Fibroblast of the aortic adventitia (primary cell): Measurements from ENCODE around the gene ADAMTS12. TPM values are rescaled to one million over a fixed set of nuclear protein-coding genes. Genes with fewer than 3 reads are reported as not detected.
A peak's percentile ranks its signal among the peaks of the same experiment; 100 is the strongest.

Source experiments
- DNase-seq: peaks from one replicate; pipeline ENCODE4 v3.0.0-alpha.2; 2010; ENCODE audit warnings: low read depth
- H3K4me3 ChIP-seq: 2 replicates; pipeline ENCODE4 v1.5.1; 2011; ENCODE audit warnings: low read depth, mild to moderate bottlenecking, control low read depth, low read length, moderate library complexity
- CTCF ChIP-seq: IDR thresholded peaks from 2 replicates; pipeline ENCODE4 v1.5.1; 2011; ENCODE audit warnings: mild to moderate bottlenecking, low read length, control low read depth, inconsistent platforms; ENCODE audit not compliant: insufficient read depth
- total RNA-seq: library from RNA; depleted of rRNA; stranded (reverse); fragments of >200 nt; gene quantifications from 2 replicates; pipeline ENCODE4 v1.2.3, GENCODE V29; 2012; ENCODE audit warnings: low replicate concordance

ADAMTS12 gene
- total RNA-seq, 1 donor, result 13.0 TPM

DNA sequence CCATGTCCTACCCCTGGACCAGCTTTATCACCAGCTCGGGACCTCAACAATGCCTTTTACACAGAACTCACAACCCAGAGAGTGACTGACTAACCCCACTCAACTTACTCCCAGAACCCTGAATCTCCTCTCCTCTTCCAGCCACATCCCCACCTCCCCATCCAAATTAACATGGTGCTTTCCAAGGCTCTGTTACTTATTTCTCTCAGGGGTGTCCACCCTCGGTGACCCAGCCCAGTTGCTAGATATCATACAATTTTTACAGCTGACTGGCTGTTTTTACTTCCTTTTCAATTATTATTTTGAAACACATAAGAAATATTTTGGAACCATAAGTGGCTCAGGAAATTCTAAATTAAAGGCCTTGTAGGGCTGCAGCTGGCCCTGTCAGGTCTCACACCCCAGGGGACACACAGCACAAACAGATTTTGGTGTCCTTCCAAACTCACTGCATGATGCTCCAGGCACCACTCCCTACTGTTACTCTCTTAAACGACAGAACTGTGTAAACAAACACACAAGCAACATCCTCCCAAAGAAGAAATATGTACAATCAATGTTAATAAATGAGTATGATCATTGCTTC lies 180.6 kb downstream of the ADAMTS12 start:
- no peak for TF ChIP-seq CTCF
- DNase-seq, result no peak
- no peak overlapping the region for H3K4me3 ChIP-seq

GRCh38 chr5:33702867-33703266 lies 188.9 kb downstream of the ADAMTS12 start:
- DNase-seq, result no peak
- no peak for TF ChIP-seq CTCF
- H3K4me3 ChIP-seq, result no peak overlapping the region

- TF ChIP-seq CTCF, result no peak
- no peak overlapping the region for H3K4me3 ChIP-seq
- no peak for DNase-seq
Measured at GRCh38 chr5:33701951-33702350, 189.8 kb downstream of the ADAMTS12 start.

DNA sequence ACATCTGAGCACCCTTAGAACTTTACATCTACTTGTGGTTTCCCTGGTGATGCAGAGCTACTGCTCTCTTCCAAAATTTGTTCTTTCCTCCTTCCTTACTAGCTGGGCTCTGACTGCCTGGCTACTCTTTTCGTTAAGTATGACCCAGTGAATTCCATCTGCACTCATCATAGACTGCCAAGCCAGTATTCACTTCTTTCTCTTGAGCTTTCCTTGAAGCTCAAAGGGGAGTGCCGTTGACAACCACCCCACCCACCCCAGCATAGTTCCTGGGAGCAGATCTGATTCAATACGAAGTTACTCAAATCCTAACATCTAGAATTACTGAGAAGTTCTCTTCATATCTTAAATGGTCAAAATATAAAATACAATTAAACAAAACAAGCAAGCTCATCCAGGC lies 190.5 kb downstream of the ADAMTS12 start:
- no peak for TF ChIP-seq CTCF
- DNase-seq, result peak; percentile 89
- H3K4me3 ChIP-seq, result no peak overlapping the region

GRCh38 chr5:33696411-33696810 lies 195.4 kb downstream of the ADAMTS12 start:
- TF ChIP-seq CTCF, result no peak
- H3K4me3 ChIP-seq, result no peak overlapping the region
- no peak for DNase-seq

- no peak for DNase-seq
Measured at GRCh38 chr5:33692980-33693379, 198.8 kb downstream of the ADAMTS12 start.

More at GRCh38 chr5:33692980-33693379, 198.8 kb downstream of the ADAMTS12 start:
- H3K4me3 ChIP-seq, result no peak overlapping the region
- TF ChIP-seq CTCF, result no peak
